K562 (cell line): Measurements from ENCODE around the gene ADORA2B. TPM values are rescaled to one million over a fixed set of nuclear protein-coding genes. Genes with fewer than 3 reads are reported as not detected.

Source experiments
- JUND ChIP-seq, 2 experiments: IDR thresholded peaks; 2 replicates in 1 of 2; 3 replicates in 1 of 2; pipeline ENCODE4 v1.6.1; 2011; ENCODE audit warnings: borderline replicate concordance in 2 of 2, low read depth in 2 of 2, low read length in 2 of 2, improper control_type of control experiment in 1 of 2, missing biosample characterization in 1 of 2, missing genetic modification characterization in 1 of 2, missing genetic modification reagents in 1 of 2
- MAFF ChIP-seq: IDR thresholded peaks from 2 replicates; pipeline ENCODE4 v1.6.1; 2012; ENCODE audit warnings: low read length, improper control_type of control experiment
- MAFK ChIP-seq: IDR thresholded peaks from 2 replicates; pipeline ENCODE4 v1.6.1; 2011; ENCODE audit warnings: low read length, improper control_type of control experiment
- NFIC ChIP-seq: fragments of 450-650 bp; IDR thresholded peaks from 2 replicates; pipeline ENCODE4 v1.6.1; 2017; ENCODE audit warnings: mild to moderate bottlenecking, inconsistent platforms
- RERE ChIP-seq: sonication (generic); formaldehyde crosslinking; IDR thresholded peaks from 2 replicates; pipeline ENCODE4 v1.8.0; 2023; ENCODE audit warnings: missing genetic modification reagents, mild to moderate bottlenecking, borderline replicate concordance
- SRF ChIP-seq, 2 experiments: fragments of 250-450, 450-650 bp in 1 of 2; sonication (Bioruptor Pico) in 1 of 2; sonication (generic) in 1 of 2; formaldehyde crosslinking; IDR thresholded peaks; 2 replicates each; pipeline versions ENCODE4 v1.5.0 to v1.5.1; 2020 to 2022; ENCODE audit warnings: mild to moderate bottlenecking in 1 of 2, missing genetic modification reagents in 1 of 2
- ZKSCAN8 ChIP-seq: fragments of 200-800 bp; sonication (Bioruptor generic); IDR thresholded peaks from 2 replicates; pipeline ENCODE4 v1.6.1; 2016; ENCODE audit warnings: missing genetic modification characterization, missing compliant biosample characterization
- polyA plus RNA-seq, 8 experiments: library from polyadenylated mRNA; depleted of rRNA in 4 of 8; stranded (reverse) in 5 of 8; unstranded in 3 of 8; fragments of >200 nt; fragmentation: Nextera tagmentation in 2 of 8; fragmentation: Illumina TruSeq in 1 of 8; extraction: Ambion mirVana in 2 of 8; extraction: Trizol in 1 of 8; gene quantifications; 2 replicates each; pipeline versions ENCODE4 v1.2.1 to v1.2.3, GENCODE V29; 2011 to 2014; ENCODE audit warnings: inconsistent platforms in 1 of 8, missing spikeins in 1 of 8
- total RNA-seq, 7 experiments: library from RNA; depleted of rRNA in 6 of 7; stranded (reverse); fragments of >200 nt in 6 of 7; fragmentation: Illumina TruSeq in 2 of 7; extraction: Trizol in 2 of 7; gene quantifications; 2 replicates each; pipeline versions ENCODE4 v1.2.1 to v1.2.3, GENCODE V29; 2011 to 2021; ENCODE audit warnings: low replicate concordance in 1 of 7

The ADORA2B gene
- total and polyA plus RNA-seq, 9 of the 15 experiments (the other 6 are each of a cell fraction or from before 2014, with no cell fraction given), result 6.4 to 16.6 (median 10.5) TPM

- TF ChIP-seq RERE (CRISPR knock-in tag) (no peak), MAFF (peak; percentile 54; the same call in 1 of the 2 replicates), JUND (IDR thresholded peaks at IDR 0.05; ENCODE audit: borderline replicate concordance, low read depth, low read length) (peak; percentile 58; the same call in 1 of the 2 replicates), JUND (tag; IDR thresholded peaks at IDR 0.05; ENCODE audit: borderline replicate concordance, low read depth, low read length) (no peak; the same call in 2 of the 3 replicates), NFIC (no peak), SRF (CRISPR knock-in tag; IDR thresholded peaks at IDR 0.05) (no peak), ZKSCAN8 (CRISPR knock-in tag) (no peak), MAFK (peak; percentile 57)
Observed at GRCh38 chr17:15957206-15957605, 12.3 kb downstream of the ADORA2B start (continued).
